HEK293T (cell line): ENCODE results near the gene MAFB.

ENCODE experiments used
- CTCF ChIA-PET: fragments of 350-600 bp; formaldehyde crosslinking; extraction: SDS; loops from one replicate; lab custom pipeline; 2021; ENCODE audit warnings: antibody characterized with exemption, inconsistent platforms; lab: Yijun Ruan, JAX
- POLR2A ChIA-PET: fragments of 350-600 bp; formaldehyde crosslinking; extraction: SDS; loops from one replicate; lab custom pipeline; 2020; ENCODE audit warnings: antibody characterized with exemption, inconsistent platforms; lab: Yijun Ruan, JAX
- DNase-seq: peaks from one replicate; pipeline ENCODE4 v3.0.0; 2012; ENCODE audit warnings: mixed read lengths; ENCODE audit errors: extremely low spot score
- ARNT ChIP-seq: fragments of 450-650 bp; IDR thresholded peaks from 2 replicates; pipeline ENCODE4 v1.6.1; 2017; ENCODE audit warnings: mild to moderate bottlenecking
- BHLHE40 ChIP-seq: fragments of 450-650 bp; IDR thresholded peaks from 2 replicates; pipeline ENCODE4 v1.6.1; 2016; ENCODE audit warnings: mild to moderate bottlenecking, moderate library complexity, borderline replicate concordance
- CTBP1 ChIP-seq: fragments of 450-650 bp; IDR thresholded peaks from 2 replicates; pipeline ENCODE4 v1.6.1; 2016; ENCODE audit warnings: borderline replicate concordance
- ELF4 ChIP-seq: fragments of 450-650 bp; IDR thresholded peaks from 2 replicates; pipeline ENCODE4 v1.6.1; 2017; ENCODE audit warnings: antibody characterized with exemption
- FOXA1 ChIP-seq: fragments of 450-650 bp; IDR thresholded peaks from 2 replicates; pipeline ENCODE4 v1.6.1; 2016; ENCODE audit warnings: mild to moderate bottlenecking
- FOXK2 ChIP-seq: fragments of 450-650 bp; IDR thresholded peaks from 2 replicates; pipeline ENCODE4 v1.6.1; 2016; ENCODE audit warnings: mild to moderate bottlenecking
- FOXM1 ChIP-seq: fragments of 450-650 bp; IDR thresholded peaks from 2 replicates; pipeline ENCODE4 v1.6.1; 2017; ENCODE audit warnings: mild to moderate bottlenecking, borderline replicate concordance
- HDGF ChIP-seq: fragments of 450-650 bp; IDR thresholded peaks from 2 replicates; pipeline ENCODE4 v1.6.1; 2017; ENCODE audit warnings: antibody characterized with exemption, borderline replicate concordance
- L3MBTL2 ChIP-seq: fragments of 450-650 bp; conservative IDR thresholded peaks from 2 replicates; pipeline ENCODE4 v1.6.1; 2016; ENCODE audit warnings: mild to moderate bottlenecking
- LEF1 ChIP-seq: fragments of 450-650 bp; IDR thresholded peaks from 2 replicates; pipeline ENCODE4 v1.6.1; 2017; ENCODE audit warnings: mild to moderate bottlenecking, borderline replicate concordance
- NFRKB ChIP-seq: fragments of 450-650 bp; IDR thresholded peaks from 2 replicates; pipeline ENCODE4 v1.6.1; 2016; ENCODE audit warnings: mild to moderate bottlenecking, moderate library complexity
- SP1 ChIP-seq: fragments of 450-650 bp; IDR thresholded peaks from 2 replicates; pipeline ENCODE4 v1.6.1; 2017
- SUZ12 ChIP-seq: fragments of 450-650 bp; IDR thresholded peaks from 2 replicates; pipeline ENCODE4 v1.6.1; 2016; ENCODE audit warnings: mild to moderate bottlenecking
- TARDBP ChIP-seq: fragments of 450-650 bp; IDR thresholded peaks from 2 replicates; pipeline ENCODE4 v1.6.1; 2016
- ZNF384 ChIP-seq: fragments of 450-650 bp; IDR thresholded peaks from 2 replicates; pipeline ENCODE4 v1.6.1; 2016
- TF ChIP-seq, protein P1 (sequence below): fragments of 450-650 bp; IDR thresholded peaks from 2 replicates; pipeline ENCODE4 v1.6.1; 2016

Gene MAFB

DNA sequence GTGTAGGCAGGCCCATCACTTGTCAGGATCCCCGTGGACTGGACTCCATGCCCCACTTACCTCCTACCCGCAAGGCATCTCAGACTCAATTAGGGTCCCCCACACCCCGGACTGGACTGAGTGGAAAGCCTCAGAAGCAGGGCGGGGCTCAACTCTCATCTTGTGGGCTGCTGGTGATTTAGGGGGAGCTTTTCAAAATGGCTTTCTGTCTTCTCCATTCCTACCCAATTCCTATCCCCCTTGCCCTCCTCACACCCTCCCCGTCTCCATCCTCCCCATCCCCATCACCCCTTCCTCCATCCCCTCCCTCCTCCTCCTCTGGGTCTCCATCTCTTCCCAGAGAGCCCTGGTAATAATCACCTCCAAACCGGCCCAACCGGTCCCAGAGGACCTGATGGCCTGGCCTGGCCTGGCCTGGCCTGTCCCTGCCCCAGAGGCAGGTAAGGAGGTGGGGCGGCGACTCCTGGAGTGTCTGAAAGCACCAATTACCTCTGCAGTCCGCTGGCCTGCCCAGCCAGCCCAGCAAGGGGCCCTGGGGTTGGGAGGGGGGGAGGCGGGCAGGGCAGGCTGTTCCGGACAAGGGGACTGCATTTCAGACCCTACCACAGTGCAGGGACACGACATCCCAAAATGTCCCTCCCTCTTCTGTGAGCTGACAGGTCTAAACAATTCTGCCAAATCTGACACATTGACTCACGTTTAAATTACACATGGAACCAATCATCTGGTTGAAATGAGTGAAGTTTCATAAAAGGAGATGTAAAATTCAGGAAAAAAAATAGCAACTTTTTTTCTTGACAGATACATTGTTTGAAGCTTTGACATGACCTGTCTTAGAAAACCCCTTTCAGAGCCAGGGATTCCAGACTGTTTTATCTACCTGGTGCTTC, 24.8 kb downstream of the MAFB start:
- CTCF ChIA-PET: no interaction called here
- DNase-seq: no peak
- POLR2A ChIA-PET: no interaction called here
- TF ChIP-seq ELF4 (no peak), SP1 (no peak), ARNT (no peak), FOXM1 (no peak), SUZ12 (no peak), FOXK2 (no peak), L3MBTL2 (no peak), CTBP1 (no peak), TARDBP (no peak), LEF1 (no peak), NFRKB (no peak), ZNF384 (no peak), FOXA1 (no peak), BHLHE40 (no peak), HDGF (no peak)
- TF ChIP-seq, protein P1, sequence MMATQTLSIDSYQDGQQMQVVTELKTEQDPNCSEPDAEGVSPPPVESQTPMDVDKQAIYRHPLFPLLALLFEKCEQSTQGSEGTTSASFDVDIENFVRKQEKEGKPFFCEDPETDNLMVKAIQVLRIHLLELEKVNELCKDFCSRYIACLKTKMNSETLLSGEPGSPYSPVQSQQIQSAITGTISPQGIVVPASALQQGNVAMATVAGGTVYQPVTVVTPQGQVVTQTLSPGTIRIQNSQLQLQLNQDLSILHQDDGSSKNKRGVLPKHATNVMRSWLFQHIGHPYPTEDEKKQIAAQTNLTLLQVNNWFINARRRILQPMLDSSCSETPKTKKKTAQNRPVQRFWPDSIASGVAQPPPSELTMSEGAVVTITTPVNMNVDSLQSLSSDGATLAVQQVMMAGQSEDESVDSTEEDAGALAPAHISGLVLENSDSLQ: no peak

GRCh38 chr20:40663304-40663790, 25.7 kb downstream of the MAFB start:
- ChIA-PET POLR2A (no interaction called here), CTCF (no interaction called here)
- no peak for DNase-seq
- TF ChIP-seq ARNT: no peak
- no peak for TF ChIP-seq LEF1
- TF ChIP-seq ZNF384: no peak
- no peak for TF ChIP-seq HDGF
- TF ChIP-seq ELF4: no peak
- TF ChIP-seq NFRKB: no peak
- TF ChIP-seq SUZ12: no peak

GRCh38 chr20:40659567-40659966, 29.5 kb downstream of the MAFB start:
- ChIA-PET CTCF (no interaction called here), POLR2A (no interaction called here)
- no peak for DNase-seq
- TF ChIP-seq NFRKB (no peak), TARDBP (no peak), ARNT (no peak), LEF1 (no peak), SUZ12 (no peak), FOXM1 (no peak), CTBP1 (no peak), FOXA1 (no peak)

DNA sequence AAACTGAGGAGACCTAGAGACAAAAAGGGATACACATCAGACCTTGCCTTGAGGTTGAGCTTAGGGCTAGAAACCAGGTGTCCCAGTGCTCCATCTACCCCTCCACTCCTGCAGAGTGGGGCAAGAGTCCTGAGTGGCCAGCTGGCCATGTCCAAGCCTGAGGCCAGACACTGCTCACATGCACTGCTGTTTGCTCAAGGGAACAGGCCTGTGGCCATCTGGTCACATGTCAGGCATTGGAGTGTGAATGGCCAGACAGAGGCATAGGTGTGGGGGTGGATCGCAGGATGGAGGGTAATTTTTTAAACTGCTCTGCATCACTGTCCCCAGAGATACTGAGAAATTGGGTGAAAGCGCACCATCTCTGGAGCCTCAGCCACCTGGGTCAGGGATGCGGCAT, 30.5 kb downstream of the MAFB start:
- no peak for DNase-seq
- ChIA-PET POLR2A (no interaction called here), CTCF (no interaction called here)
- no peak for TF ChIP-seq NFRKB
- no peak for TF ChIP-seq ARNT
- no peak for TF ChIP-seq HDGF
- no peak for TF ChIP-seq CTBP1
- no peak for TF ChIP-seq LEF1
- no peak for TF ChIP-seq ZNF384
- no peak for TF ChIP-seq FOXK2
- TF ChIP-seq BHLHE40: no peak
- TF ChIP-seq FOXA1: no peak
- TF ChIP-seq ELF4: no peak
- TF ChIP-seq TARDBP: no peak
- no peak for TF ChIP-seq SUZ12
- no peak for TF ChIP-seq L3MBTL2
- no peak for TF ChIP-seq FOXM1
- TF ChIP-seq, protein P1: no peak
- TF ChIP-seq SP1: no peak

DNA sequence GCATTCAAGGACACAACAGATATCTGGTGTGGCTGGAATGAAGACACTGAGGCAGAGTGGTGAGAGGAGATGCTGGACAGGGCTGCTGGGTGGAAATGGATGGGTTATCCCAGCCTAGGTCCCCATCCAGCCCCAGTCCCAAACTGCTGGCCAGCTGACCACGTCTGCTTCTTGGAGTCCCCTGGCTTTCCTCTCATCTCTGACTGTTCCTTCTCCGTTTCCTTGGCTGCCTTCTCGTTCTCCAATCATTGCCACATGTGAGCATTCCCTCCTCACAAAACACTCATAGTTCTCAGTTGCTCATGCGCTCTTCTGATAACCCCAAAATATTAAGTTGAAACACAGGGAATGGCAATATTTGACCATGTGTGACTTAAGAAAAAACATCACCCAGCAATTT, 31.5 kb downstream of the MAFB start:
- DNase-seq: no peak
- ChIA-PET CTCF (no interaction called here), POLR2A (no interaction called here)
- TF ChIP-seq ZNF384: no peak
- TF ChIP-seq CTBP1: no peak
- no peak for TF ChIP-seq ARNT
- no peak for TF ChIP-seq SP1
- TF ChIP-seq FOXK2: no peak
- no peak for TF ChIP-seq L3MBTL2
- no peak for TF ChIP-seq SUZ12
- TF ChIP-seq ELF4: no peak
- no peak for TF ChIP-seq NFRKB

DNA sequence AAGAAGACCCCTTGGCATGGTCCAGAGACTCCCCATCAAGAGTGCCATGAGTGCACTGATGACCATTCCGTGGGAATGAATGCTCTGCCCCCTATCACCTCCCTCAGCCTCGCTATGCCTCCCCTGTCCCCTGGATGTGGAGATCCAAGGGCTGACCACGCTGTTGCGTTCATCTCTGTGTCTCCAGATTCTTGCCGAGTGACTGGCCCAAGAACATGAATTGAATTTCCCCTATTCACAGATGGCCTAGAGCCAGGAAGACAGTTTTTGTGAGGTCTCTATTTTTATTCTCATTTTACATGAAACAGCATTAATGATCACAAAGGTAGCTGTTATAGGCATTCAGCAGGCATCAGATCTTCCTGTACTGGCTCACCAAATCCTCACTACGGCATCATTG, 33.6 kb downstream of the MAFB start:
- CTCF ChIA-PET: no interaction called here
- DNase-seq: no peak
- POLR2A ChIA-PET: no interaction called here
- TF ChIP-seq, protein P1: no peak
- TF ChIP-seq FOXM1 (no peak), NFRKB (no peak), SP1 (no peak), FOXK2 (no peak), BHLHE40 (no peak), HDGF (no peak), LEF1 (no peak), FOXA1 (no peak), CTBP1 (no peak), TARDBP (no peak)
